ENCODE measurements around the gene PDE4D. TPM values are rescaled to one million over a fixed set of nuclear protein-coding genes. Genes with fewer than 3 reads are reported as not detected.

Gene PDE4D
- total and polyA plus RNA-seq, 2 of the 4 experiments (the other 2 are of a cell fraction), result 1.4 to 7.9 TPM

- intact Hi-C loops (cut with micrococcal nuclease), result no loop called here
- Histone ChIP-seq H3K14ac (replicated peaks; ENCODE audit: low read depth, low read length) (no peak overlapping the region), H3K4ac (ENCODE audit: low read depth, low read length) (no peak overlapping the region), H4K8ac (ENCODE audit: low read depth in 2 of 2, low read length in 2 of 2) (no peak overlapping the region), H2AK5ac (ENCODE audit: low read depth, low read length) (no peak overlapping the region), H3K9ac (ENCODE audit: low read depth, low read length) (no peak overlapping the region), H3K36me3 (ENCODE audit: control insufficient read depth, insufficient read depth, low read length) (no peaks in the 10 kb centered on the region), H3K27me3 (ENCODE audit: control insufficient read depth, insufficient read depth, low read length) (no peaks in the 10 kb centered on the region), H2BK5ac (ENCODE audit: low read depth, low read length, poor library complexity, severe bottlenecking) (no peak overlapping the region), H3K9me1 (ENCODE audit: insufficient read depth, low read length) (no peaks in the 10 kb centered on the region), H3K27ac (ENCODE audit: insufficient read depth, low read length) (no peak overlapping the region), H3K9me3 (ENCODE audit: control insufficient read depth, insufficient read depth, low read length) (no peaks in the 10 kb centered on the region), H3K23ac (ENCODE audit: low read depth, low read length) (no peak overlapping the region), H2BK120ac (ENCODE audit: low read depth, low read length) (no peak overlapping the region), H4K5ac (ENCODE audit: low read depth, low read length) (no peak overlapping the region), H3K18ac (ENCODE audit: low read depth, low read length) (no peak overlapping the region), H3K56ac (ENCODE audit: extremely low read depth, insufficient read depth, low read length) (no peak overlapping the region), H4K20me1 (ENCODE audit: insufficient read depth, low read length) (no peaks in the 10 kb centered on the region), H2AK9ac (replicated peaks; ENCODE audit: low read depth, low read length, poor library complexity) (no peak overlapping the region), H3K79me1 (ENCODE audit: low read depth in 1 of 2, low read length in 2 of 2) (no peaks in the 10 kb centered on the region), H2BK20ac (ENCODE audit: low read depth, low read length) (no peak overlapping the region), H2AFZ (replicated peaks; ENCODE audit: low read length, poor library complexity) (no peak overlapping the region), H3K4me1 (ENCODE audit: control insufficient read depth, insufficient read depth, low read length) (peaks cover 2% of the 10 kb centered on the region; the same call in 1 of the 2 replicates), H3K4me2 (ENCODE audit: low read depth, low read length) (no peak overlapping the region; the same call in 1 of the 2 replicates), H4K91ac (ENCODE audit: insufficient read depth, low read depth, low read length) (no peak overlapping the region), H3K4me3 (ENCODE audit: insufficient read depth, low read depth, low read length) (no peak overlapping the region), H2BK15ac (ENCODE audit: low read depth, low read length) (no peak overlapping the region)
- DNase-seq, result peak; percentile 72
- BruUV-seq (replicated peaks), result no TSS peak
- no peak for TF ChIP-seq FOS (IDR thresholded peaks at IDR 0.05; ENCODE audit: low read depth, low read length)
- no peak for TF ChIP-seq ELK1 (IDR thresholded peaks at IDR 0.05; ENCODE audit: borderline replicate concordance, low read depth, low read length)
- TF ChIP-seq BHLHE40 (IDR thresholded peaks at IDR 0.05; ENCODE audit: low read depth, low read length), result no peak
- no peak for TF ChIP-seq RAD21 (IDR thresholded peaks at IDR 0.05; ENCODE audit: low read length)
- no peak for TF ChIP-seq MAZ (IDR thresholded peaks at IDR 0.05; ENCODE audit: borderline replicate concordance, low read depth, low read length)
- no peak for TF ChIP-seq MAFK (IDR thresholded peaks at IDR 0.05; ENCODE audit: low read depth, low read length)
- TF ChIP-seq SMC3 (IDR thresholded peaks at IDR 0.05; ENCODE audit: low read depth, low read length), result no peak
- TF ChIP-seq POLR2A (IDR thresholded peaks at IDR 0.05; ENCODE audit: low read depth, low read length), result no peak
- ChIA-PET POLR2A (ENCODE audit: unreplicated experiment) (no interaction called here), CTCF (interaction anchor here (0.5 kb wide), 1 partner anchor 220 kb away, joined by 3 read pairs; no protein-coding TSS in a partner anchor)
- 0% methylated on average over 1 of the region's 2 CpGs; no CpG with 5 or more reads in 1 of the 2 experiments for WGBS, 2 experiments (ENCODE audit: extremely low coverage in 2 of 2, insufficient read length in 1 of 2)
- in situ Hi-C loops (cut with MboI; ENCODE audit: low sequenced_read_pairs), result no loop called here
- dilution Hi-C loops (cut with HindIII; ENCODE audit: low sequenced_read_pairs, unreplicated experiment), result no loop called here
- peak; percentile 66 for ATAC-seq (ENCODE audit: low read depth)
Observed at GRCh38 chr5:59709846-59710245, 183.7 kb downstream of the PDE4D start.

All from IMR-90 (cell line).